Measurements from ENCODE around the gene FNTB. TPM values are rescaled to one million over a fixed set of nuclear protein-coding genes. Genes with fewer than 3 reads are reported as not detected.

The FNTB gene
- total and polyA plus RNA-seq, 9 of the 15 experiments (the other 6 are each of a cell fraction or from before 2014, with no cell fraction given) = 6.9 to 23.2 (median 12.2) TPM

DNA sequence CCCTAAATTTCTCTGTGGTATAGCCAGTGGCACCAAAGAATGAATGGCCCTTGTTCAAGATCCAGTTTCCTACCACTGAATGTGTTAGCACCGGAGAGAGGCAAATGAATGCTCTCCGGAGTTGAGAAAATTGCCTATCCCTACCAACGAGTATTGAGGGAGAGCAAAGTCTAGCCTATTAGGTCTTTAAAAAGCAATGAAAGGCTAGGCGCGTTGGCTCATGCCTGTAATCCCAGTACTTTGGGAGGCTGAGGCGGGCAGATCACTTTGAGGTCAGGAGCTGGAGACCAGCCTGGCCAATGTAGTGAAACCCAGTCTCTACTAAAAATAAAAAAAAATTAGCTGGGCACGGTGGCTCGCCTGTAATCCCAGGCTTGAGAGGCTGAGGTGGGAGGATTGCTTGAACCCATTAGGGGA is 13.7 kb upstream of the FNTB start:
- no peak overlapping the region for H3K4me3 ChIP-seq
- no peak overlapping the region for H3K4me2 ChIP-seq (ENCODE audit: insufficient read depth, low read length)
- no peaks in the 10 kb centered on the region for H3K79me2 ChIP-seq (ENCODE audit: control insufficient read depth, insufficient read depth, low read length)
- no peaks in the 10 kb centered on the region for H3K36me3 ChIP-seq (ENCODE audit: control insufficient read depth, insufficient read depth, low read length)
- peaks cover 0 to 13% of the 10 kb centered on the region in 2 experiments; a peak in 2 of 5 replicates for H3K4me1 ChIP-seq (replicated peaks in 1 of 2; ENCODE audit: control insufficient read depth in 2 of 2, insufficient read depth in 2 of 2, low read length in 2 of 2)
- WGBS (ENCODE audit: insufficient coverage, low coverage, missing lambda C conversion rate) = 30% methylated on average over 6 of the region's 8 CpGs
- intact Hi-C loops (cut with micrococcal nuclease) = no loop called here
- H3K9me1 ChIP-seq (ENCODE audit: control insufficient read depth, insufficient read depth, low read length) = no peaks in the 10 kb centered on the region
- ChIA-PET CTCF (ENCODE audit: low intra/inter-chr PET ratio) (no interaction called here), POLR2A (no interaction called here)
- FAIRE-seq (no peak), ATAC-seq (no peak), DNase-seq (ENCODE audit: extremely low read depth in 1 of 4, low spot score in 3 of 4) (no peak)
- peaks cover 4 to 37% of the 10 kb centered on the region in 2 experiments; a peak in 3 of 5 replicates for H3K27me3 ChIP-seq (ENCODE audit: control insufficient read depth in 2 of 2, insufficient read depth in 2 of 2, low read length in 2 of 2)
- no TSS peak for BruUV-seq (replicated peaks)
- H3K9me3 ChIP-seq (replicated peaks; ENCODE audit: control insufficient read depth, insufficient read depth, low read depth, low read length) = no peaks in the 10 kb centered on the region
- in situ Hi-C loops (cut with MboI) = no loop called here
- H4K20me1 ChIP-seq (replicated peaks; ENCODE audit: control insufficient read depth, insufficient read depth, low read length) = no peaks in the 10 kb centered on the region
- no peak overlapping the region for H2AFZ ChIP-seq (ENCODE audit: low read depth, low read length)
- H3K27ac ChIP-seq (ENCODE audit: extremely low read depth, low read depth, low read length) = no peak overlapping the region
- no peak overlapping the region for H3K9ac ChIP-seq (ENCODE audit: insufficient read depth in 1 of 2, low read depth in 2 of 2, low read length in 2 of 2)
- TF ChIP-seq, protein P1, sequence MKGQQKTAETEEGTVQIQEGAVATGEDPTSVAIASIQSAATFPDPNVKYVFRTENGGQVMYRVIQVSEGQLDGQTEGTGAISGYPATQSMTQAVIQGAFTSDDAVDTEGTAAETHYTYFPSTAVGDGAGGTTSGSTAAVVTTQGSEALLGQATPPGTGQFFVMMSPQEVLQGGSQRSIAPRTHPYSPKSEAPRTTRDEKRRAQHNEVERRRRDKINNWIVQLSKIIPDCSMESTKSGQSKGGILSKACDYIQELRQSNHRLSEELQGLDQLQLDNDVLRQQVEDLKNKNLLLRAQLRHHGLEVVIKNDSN (CRISPR knock-in tag; IDR thresholded peaks at IDR 0.05) = no peak
- TF ChIP-seq, protein P2, sequence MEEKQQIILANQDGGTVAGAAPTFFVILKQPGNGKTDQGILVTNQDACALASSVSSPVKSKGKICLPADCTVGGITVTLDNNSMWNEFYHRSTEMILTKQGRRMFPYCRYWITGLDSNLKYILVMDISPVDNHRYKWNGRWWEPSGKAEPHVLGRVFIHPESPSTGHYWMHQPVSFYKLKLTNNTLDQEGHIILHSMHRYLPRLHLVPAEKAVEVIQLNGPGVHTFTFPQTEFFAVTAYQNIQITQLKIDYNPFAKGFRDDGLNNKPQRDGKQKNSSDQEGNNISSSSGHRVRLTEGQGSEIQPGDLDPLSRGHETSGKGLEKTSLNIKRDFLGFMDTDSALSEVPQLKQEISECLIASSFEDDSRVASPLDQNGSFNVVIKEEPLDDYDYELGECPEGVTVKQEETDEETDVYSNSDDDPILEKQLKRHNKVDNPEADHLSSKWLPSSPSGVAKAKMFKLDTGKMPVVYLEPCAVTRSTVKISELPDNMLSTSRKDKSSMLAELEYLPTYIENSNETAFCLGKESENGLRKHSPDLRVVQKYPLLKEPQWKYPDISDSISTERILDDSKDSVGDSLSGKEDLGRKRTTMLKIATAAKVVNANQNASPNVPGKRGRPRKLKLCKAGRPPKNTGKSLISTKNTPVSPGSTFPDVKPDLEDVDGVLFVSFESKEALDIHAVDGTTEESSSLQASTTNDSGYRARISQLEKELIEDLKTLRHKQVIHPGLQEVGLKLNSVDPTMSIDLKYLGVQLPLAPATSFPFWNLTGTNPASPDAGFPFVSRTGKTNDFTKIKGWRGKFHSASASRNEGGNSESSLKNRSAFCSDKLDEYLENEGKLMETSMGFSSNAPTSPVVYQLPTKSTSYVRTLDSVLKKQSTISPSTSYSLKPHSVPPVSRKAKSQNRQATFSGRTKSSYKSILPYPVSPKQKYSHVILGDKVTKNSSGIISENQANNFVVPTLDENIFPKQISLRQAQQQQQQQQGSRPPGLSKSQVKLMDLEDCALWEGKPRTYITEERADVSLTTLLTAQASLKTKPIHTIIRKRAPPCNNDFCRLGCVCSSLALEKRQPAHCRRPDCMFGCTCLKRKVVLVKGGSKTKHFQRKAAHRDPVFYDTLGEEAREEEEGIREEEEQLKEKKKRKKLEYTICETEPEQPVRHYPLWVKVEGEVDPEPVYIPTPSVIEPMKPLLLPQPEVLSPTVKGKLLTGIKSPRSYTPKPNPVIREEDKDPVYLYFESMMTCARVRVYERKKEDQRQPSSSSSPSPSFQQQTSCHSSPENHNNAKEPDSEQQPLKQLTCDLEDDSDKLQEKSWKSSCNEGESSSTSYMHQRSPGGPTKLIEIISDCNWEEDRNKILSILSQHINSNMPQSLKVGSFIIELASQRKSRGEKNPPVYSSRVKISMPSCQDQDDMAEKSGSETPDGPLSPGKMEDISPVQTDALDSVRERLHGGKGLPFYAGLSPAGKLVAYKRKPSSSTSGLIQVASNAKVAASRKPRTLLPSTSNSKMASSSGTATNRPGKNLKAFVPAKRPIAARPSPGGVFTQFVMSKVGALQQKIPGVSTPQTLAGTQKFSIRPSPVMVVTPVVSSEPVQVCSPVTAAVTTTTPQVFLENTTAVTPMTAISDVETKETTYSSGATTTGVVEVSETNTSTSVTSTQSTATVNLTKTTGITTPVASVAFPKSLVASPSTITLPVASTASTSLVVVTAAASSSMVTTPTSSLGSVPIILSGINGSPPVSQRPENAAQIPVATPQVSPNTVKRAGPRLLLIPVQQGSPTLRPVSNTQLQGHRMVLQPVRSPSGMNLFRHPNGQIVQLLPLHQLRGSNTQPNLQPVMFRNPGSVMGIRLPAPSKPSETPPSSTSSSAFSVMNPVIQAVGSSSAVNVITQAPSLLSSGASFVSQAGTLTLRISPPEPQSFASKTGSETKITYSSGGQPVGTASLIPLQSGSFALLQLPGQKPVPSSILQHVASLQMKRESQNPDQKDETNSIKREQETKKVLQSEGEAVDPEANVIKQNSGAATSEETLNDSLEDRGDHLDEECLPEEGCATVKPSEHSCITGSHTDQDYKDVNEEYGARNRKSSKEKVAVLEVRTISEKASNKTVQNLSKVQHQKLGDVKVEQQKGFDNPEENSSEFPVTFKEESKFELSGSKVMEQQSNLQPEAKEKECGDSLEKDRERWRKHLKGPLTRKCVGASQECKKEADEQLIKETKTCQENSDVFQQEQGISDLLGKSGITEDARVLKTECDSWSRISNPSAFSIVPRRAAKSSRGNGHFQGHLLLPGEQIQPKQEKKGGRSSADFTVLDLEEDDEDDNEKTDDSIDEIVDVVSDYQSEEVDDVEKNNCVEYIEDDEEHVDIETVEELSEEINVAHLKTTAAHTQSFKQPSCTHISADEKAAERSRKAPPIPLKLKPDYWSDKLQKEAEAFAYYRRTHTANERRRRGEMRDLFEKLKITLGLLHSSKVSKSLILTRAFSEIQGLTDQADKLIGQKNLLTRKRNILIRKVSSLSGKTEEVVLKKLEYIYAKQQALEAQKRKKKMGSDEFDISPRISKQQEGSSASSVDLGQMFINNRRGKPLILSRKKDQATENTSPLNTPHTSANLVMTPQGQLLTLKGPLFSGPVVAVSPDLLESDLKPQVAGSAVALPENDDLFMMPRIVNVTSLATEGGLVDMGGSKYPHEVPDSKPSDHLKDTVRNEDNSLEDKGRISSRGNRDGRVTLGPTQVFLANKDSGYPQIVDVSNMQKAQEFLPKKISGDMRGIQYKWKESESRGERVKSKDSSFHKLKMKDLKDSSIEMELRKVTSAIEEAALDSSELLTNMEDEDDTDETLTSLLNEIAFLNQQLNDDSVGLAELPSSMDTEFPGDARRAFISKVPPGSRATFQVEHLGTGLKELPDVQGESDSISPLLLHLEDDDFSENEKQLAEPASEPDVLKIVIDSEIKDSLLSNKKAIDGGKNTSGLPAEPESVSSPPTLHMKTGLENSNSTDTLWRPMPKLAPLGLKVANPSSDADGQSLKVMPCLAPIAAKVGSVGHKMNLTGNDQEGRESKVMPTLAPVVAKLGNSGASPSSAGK (IDR thresholded peaks at IDR 0.05) = no peak
- TF ChIP-seq, protein P3, sequence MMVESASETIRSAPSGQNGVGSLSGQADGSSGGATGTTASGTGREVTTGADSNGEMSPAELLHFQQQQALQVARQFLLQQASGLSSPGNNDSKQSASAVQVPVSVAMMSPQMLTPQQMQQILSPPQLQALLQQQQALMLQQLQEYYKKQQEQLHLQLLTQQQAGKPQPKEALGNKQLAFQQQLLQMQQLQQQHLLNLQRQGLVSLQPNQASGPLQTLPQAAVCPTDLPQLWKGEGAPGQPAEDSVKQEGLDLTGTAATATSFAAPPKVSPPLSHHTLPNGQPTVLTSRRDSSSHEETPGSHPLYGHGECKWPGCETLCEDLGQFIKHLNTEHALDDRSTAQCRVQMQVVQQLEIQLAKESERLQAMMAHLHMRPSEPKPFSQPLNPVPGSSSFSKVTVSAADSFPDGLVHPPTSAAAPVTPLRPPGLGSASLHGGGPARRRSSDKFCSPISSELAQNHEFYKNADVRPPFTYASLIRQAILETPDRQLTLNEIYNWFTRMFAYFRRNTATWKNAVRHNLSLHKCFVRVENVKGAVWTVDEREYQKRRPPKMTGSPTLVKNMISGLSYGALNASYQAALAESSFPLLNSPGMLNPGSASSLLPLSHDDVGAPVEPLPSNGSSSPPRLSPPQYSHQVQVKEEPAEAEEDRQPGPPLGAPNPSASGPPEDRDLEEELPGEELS (CRISPR knock-in tag; IDR thresholded peaks at IDR 0.05; ENCODE audit: borderline replicate concordance) = no peak
- TF ChIP-seq BCOR (IDR thresholded peaks at IDR 0.05) = no peak
- no peak for TF ChIP-seq ZNF324 (CRISPR knock-in tag; IDR thresholded peaks at IDR 0.05)

Data from K562 (cell line).